Kidney epithelial cell (primary cell): ENCODE data around the gene WRAP73. TPM values are rescaled to one million over a fixed set of nuclear protein-coding genes. Genes with fewer than 3 reads are reported as not detected.

Experiments
- DNase-seq: peaks from one replicate; pipeline ENCODE4 v3.0.0-alpha.2; 2010; ENCODE audit warnings: low read depth
- H3K27me3 ChIP-seq: 2 replicates; pipeline ENCODE4 v1.6.0; 2011; ENCODE audit warnings: low read length; ENCODE audit not compliant: control insufficient read depth, insufficient read depth
- H3K36me3 ChIP-seq: 2 replicates; pipeline ENCODE4 v1.5.1; 2011; ENCODE audit warnings: low read length; ENCODE audit not compliant: control insufficient read depth, insufficient read depth
- H3K4me3 ChIP-seq: 2 replicates; pipeline ENCODE4 v1.5.1; 2011; ENCODE audit warnings: low read depth, mild to moderate bottlenecking, control low read depth, low read length
- total RNA-seq: library from RNA; depleted of rRNA; stranded (reverse); fragments of >200 nt; gene quantifications from 2 replicates; pipeline ENCODE4 v1.2.3, GENCODE V29; 2015
- TF ChIP-seq, protein P1 (sequence below): IDR thresholded peaks from 2 replicates; pipeline ENCODE4 v1.5.1; 2011; ENCODE audit warnings: mild to moderate bottlenecking, moderate library complexity, low read length, control low read depth, inconsistent platforms; ENCODE audit not compliant: insufficient read depth, poor library complexity, severe bottlenecking

Gene WRAP73, protein sequence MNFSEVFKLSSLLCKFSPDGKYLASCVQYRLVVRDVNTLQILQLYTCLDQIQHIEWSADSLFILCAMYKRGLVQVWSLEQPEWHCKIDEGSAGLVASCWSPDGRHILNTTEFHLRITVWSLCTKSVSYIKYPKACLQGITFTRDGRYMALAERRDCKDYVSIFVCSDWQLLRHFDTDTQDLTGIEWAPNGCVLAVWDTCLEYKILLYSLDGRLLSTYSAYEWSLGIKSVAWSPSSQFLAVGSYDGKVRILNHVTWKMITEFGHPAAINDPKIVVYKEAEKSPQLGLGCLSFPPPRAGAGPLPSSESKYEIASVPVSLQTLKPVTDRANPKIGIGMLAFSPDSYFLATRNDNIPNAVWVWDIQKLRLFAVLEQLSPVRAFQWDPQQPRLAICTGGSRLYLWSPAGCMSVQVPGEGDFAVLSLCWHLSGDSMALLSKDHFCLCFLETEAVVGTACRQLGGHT
- total RNA-seq, result 33.9 and 35.2 TPM in 2 replicates

DNA sequence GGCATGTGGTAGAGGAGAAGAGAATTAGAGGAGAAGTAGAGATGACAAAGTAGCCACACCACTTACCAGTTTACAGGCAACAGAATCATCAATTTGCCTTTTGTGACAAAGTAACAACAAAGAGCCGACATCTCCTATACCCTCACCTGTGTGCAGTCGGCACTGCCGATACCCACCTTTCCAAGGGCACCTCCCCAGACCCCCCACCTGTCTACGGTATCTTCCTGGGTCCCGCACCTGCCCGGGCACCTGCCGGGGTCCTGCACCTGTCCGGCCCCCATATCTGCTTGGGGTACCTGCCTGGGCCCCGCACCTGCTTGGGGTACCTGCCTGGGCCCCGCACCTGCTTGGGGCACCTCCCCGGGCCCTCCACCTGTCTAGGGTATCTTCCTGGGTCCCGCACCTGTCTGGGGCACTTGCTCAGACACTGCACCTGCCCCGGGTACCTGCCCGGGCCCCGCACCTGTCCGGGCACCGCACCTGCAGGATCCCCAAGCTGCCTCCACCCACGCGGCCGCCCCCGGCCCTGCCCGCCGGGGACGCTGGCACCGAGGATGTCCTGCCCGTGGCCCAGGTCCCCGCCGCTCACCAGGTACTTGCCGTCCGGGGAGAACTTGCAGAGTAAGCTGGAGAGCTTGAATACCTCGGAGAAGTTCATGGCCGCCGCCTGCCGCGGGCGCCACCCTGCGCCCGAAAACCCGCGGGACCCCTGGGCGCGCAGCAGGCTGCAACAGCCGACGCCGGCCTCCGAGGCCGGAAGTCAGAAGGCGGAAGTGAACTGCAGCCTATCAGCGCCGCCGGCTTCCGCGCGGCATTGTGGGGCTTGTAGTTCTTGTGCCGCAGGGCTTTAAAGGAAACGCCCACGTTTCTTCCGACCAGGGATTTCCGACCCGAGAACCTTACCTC, at the start of gene WRAP73:
Gene WRAP73 (minus strand): TSS at position 762 of the 906 bp plus-strand sequence. CDS start 104 bp downstream, at position 658.
- H3K4me3 ChIP-seq, result peak within 1 kb of the TSS; percentile 97
- no peaks in the 10 kb centered on the region for H3K36me3 ChIP-seq
- peak; percentile 76 for DNase-seq
- peaks cover 41% of the 10 kb centered on the region for H3K27me3 ChIP-seq
- TF ChIP-seq, protein P1, sequence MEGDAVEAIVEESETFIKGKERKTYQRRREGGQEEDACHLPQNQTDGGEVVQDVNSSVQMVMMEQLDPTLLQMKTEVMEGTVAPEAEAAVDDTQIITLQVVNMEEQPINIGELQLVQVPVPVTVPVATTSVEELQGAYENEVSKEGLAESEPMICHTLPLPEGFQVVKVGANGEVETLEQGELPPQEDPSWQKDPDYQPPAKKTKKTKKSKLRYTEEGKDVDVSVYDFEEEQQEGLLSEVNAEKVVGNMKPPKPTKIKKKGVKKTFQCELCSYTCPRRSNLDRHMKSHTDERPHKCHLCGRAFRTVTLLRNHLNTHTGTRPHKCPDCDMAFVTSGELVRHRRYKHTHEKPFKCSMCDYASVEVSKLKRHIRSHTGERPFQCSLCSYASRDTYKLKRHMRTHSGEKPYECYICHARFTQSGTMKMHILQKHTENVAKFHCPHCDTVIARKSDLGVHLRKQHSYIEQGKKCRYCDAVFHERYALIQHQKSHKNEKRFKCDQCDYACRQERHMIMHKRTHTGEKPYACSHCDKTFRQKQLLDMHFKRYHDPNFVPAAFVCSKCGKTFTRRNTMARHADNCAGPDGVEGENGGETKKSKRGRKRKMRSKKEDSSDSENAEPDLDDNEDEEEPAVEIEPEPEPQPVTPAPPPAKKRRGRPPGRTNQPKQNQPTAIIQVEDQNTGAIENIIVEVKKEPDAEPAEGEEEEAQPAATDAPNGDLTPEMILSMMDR, result no peak

DNA sequence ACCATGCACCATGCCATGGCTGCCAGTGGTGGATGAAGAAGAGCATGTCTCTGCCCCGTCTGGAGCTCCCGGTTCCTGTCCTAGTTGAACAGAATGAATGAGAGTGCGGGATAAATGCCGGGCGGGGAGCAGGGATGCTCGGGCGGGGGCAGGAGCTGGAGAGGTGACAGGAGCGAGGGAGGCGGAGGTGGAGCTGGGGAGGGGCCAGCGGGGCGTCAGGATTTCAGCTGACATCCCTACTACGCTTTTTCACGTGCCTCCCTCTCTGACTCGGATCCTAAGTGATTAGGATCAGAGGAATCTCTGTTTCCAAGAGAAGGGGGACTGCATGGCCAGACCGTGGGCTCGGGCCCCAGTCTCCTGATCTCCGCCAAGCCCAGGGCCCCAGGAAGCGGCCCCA, 49.7 kb upstream of the WRAP73 start:
- H3K36me3 ChIP-seq, result no peaks in the 10 kb centered on the region
- TF ChIP-seq, protein P1, result no peak
- peaks cover 72% of the 10 kb centered on the region for H3K27me3 ChIP-seq
- no peak for DNase-seq
- H3K4me3 ChIP-seq, result no peak overlapping the region

DNA sequence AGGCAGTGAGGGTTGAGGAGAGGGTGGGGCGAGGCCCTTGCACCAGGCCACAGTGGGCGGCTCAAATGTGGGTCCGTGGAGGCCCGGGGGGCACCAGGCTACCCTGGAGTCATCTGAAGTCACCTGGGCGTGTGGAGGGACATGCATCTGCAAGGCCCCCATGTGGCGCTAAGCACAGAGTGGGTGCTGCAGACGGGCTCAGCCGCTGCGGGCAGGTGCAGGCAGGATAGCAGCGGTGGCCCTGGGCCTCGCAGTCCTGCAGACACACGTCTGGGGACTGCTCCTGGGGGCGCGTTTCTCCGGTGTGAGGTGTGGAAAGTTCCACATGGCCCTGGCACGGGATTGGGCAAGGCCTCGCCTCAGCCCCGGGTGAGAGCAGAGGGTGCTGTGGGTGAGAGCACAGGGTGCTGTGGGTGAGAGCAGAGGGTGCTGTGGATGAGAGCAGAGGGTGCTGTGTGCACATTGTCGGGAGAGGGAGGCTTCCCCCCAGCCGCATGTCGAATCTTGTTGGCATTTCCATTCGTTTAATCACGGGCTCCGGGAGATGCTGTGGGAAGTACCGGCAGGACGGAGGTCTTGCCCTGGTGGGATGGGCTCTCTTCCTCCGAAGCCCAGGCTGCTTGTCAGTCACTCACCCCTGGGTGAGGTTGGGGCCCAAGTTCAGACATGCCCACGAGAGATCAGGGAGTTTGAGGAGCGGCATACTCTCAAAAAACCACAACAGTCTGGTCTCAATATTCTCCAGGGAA, 48.9 kb upstream of the WRAP73 start:
- H3K4me3 ChIP-seq, result no peak overlapping the region
- TF ChIP-seq, protein P1, result no peak
- no peaks in the 10 kb centered on the region for H3K36me3 ChIP-seq
- H3K27me3 ChIP-seq, result peaks cover 64% of the 10 kb centered on the region
- DNase-seq, result no peak

DNA sequence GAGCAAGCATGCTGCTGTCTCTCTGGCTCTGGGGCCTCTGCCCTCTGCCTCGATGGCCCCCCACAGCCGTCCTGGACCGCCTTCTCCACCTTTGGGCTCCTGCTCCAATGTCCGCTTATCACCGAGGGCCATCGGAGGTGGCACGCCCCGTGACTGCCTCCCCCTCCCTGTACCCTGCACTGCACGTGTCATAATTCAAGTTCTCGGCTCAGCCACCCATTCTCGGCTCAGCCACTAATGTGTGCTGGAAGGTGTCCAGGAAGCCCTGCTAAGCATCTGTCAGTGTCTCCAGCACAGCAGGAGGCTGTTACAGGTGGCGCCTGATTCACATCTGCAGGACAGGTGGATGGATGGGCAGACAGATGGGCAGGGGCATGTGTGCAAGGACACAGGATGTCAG, 47.9 kb upstream of the WRAP73 start:
- Histone ChIP-seq H3K4me3 (no peak overlapping the region), H3K36me3 (no peaks in the 10 kb centered on the region), H3K27me3 (peaks cover 56% of the 10 kb centered on the region)
- TF ChIP-seq, protein P1, result no peak
- DNase-seq, result no peak

DNA sequence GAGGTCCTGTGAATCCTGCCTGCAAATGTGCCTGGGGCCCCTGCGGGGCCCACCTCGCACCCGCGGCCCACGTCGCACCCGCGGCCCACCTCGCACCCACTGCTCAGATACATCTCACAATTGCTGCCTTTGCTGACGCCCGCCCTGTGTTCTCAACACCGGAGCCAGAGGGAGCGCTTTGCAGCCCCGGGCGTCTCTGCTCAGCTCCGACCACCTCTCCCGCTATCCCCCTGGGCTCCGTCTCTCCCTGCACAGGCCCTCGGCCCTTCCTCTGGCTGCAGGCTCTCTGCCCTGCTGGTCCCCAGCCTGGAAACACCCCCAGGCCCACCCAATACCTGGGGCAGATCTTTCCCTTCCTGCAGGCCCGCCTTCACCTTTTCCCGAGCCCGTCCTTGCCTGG, 47.2 kb upstream of the WRAP73 start:
- Histone ChIP-seq H3K36me3 (no peaks in the 10 kb centered on the region), H3K4me3 (no peak overlapping the region), H3K27me3 (peaks cover 54% of the 10 kb centered on the region)
- TF ChIP-seq, protein P1, result no peak
- no peak for DNase-seq
